HG02973 (cell line): ENCODE data around the gene TEAD4.

Source experiments
- ATAC-seq: cut with Tn5 transposase; IDR thresholded peaks from one replicate; pipeline ENCODE4 v1.9.1; 2021; ENCODE audit warnings: moderate library complexity; ENCODE audit not compliant: unreplicated experiment

Gene TEAD4

GRCh38 chr12:3000548-3001275, 41.5 kb downstream of the TEAD4 start:
- no peak for ATAC-seq

GRCh38 chr12:3002646-3003045, 43.4 kb downstream of the TEAD4 start:
- no peak for ATAC-seq

GRCh38 chr12:3003357-3003992, 44.3 kb downstream of the TEAD4 start:
- no peak for ATAC-seq

GRCh38 chr12:3004655-3005565, 45.7 kb downstream of the TEAD4 start:
- ATAC-seq = no peak

- ATAC-seq = no peak
These were observed 46.5 kb downstream of the TEAD4 start for GRCh38 chr12:3005736-3006135.

GRCh38 chr12:3009780-3010179, 50.6 kb downstream of the TEAD4 start:
- ATAC-seq = no peak

GRCh38 chr12:3010214-3010930, 51.2 kb downstream of the TEAD4 start:
- ATAC-seq = no peak

GRCh38 chr12:3012786-3013185, 53.6 kb downstream of the TEAD4 start:
- no peak for ATAC-seq

GRCh38 chr12:3014641-3015040, 55.4 kb downstream of the TEAD4 start:
- ATAC-seq = no peak

- no peak for ATAC-seq
These were observed 56.2 kb downstream of the TEAD4 start for GRCh38 chr12:3015356-3015755.

- ATAC-seq = no peak
These were observed 57.0 kb downstream of the TEAD4 start for GRCh38 chr12:3016191-3016590.

- no peak for ATAC-seq
These were observed 58.1 kb downstream of the TEAD4 start for GRCh38 chr12:3017281-3017680.

GRCh38 chr12:3018284-3019004, 59.2 kb downstream of the TEAD4 start:
- no peak for ATAC-seq

GRCh38 chr12:3019005-3019680, 59.9 kb downstream of the TEAD4 start:
- ATAC-seq = no peak

- no peak for ATAC-seq
These were observed 61.2 kb downstream of the TEAD4 start for GRCh38 chr12:3020399-3020798.

- no peak for ATAC-seq
These were observed 61.7 kb downstream of the TEAD4 start for GRCh38 chr12:3020850-3021435.

GRCh38 chr12:3022411-3022810, 63.2 kb downstream of the TEAD4 start:
- no peak for ATAC-seq

GRCh38 chr12:3022961-3023360, 63.8 kb downstream of the TEAD4 start:
- ATAC-seq = no peak

GRCh38 chr12:3028108-3028507, 68.9 kb downstream of the TEAD4 start:
- no peak for ATAC-seq
